HepG2 (cell line): Measurements from ENCODE around the gene HS3ST2. TPM values are rescaled to one million over a fixed set of nuclear protein-coding genes. Genes with fewer than 3 reads are reported as not detected.

Experiments
- ATAC-seq: fragments of 200-7000 bp; cut with Tn5 transposase; 3 replicates; pipeline ENCODE4 v1.9.1; 2020; ENCODE audit warnings: mild to moderate bottlenecking, moderate library complexity
- BruUV-seq: library from RNA; stranded (reverse); fragments of 400-500 nt; replicated peaks from 2 replicates; lab custom pipeline; 2021; lab: Mats Ljungman, UMichigan
- CTCF ChIA-PET: fragments of 300-600 bp; formaldehyde crosslinking; extraction: SDS; loops from one replicate; lab custom pipeline; 2021; ENCODE audit warnings: low total read pairs, inconsistent platforms, low intra/inter-chr PET ratio; lab: Yijun Ruan, JAX
- POLR2A ChIA-PET: fragments of 350-600 bp; sonication (Branson Sonifier 250); formaldehyde crosslinking; loops from one replicate; lab custom pipeline; 2020; ENCODE audit warnings: antibody characterized with exemption, inconsistent platforms; lab: Yijun Ruan, JAX
- DNase-seq: peaks from one replicate; pipeline ENCODE4 v3.0.0-alpha.2; 2015; ENCODE audit warnings: low spot score
- FAIRE-seq: peaks from 3 replicates; lab custom pipeline; 2011; peaks lifted over from hg19 to GRCh38; lab: Jason Lieb, UNC
- H2AFZ ChIP-seq: one replicate; pipeline ENCODE4 v1.6.1; 2011; ENCODE audit warnings: low read length, inconsistent platforms
- H3K27ac ChIP-seq: fragments of 300-600 bp; 3 replicates; pipeline ENCODE4 v1.8.0; 2011; ENCODE audit warnings: mixed run types, mild to moderate bottlenecking, mixed read lengths, low read length, inconsistent platforms; ENCODE audit not compliant: insufficient read depth; ENCODE audit errors: extremely low read length
- H3K27me3 ChIP-seq, 2 experiments: fragments of 200-600 bp in 1 of 2; 2 replicates in 1 of 2; 3 replicates in 1 of 2; pipeline versions ENCODE4 v1.6.0 to v1.8.0; 2011; ENCODE audit warnings: low read length in 2 of 2, mild to moderate bottlenecking in 2 of 2, moderate library complexity in 2 of 2, inconsistent platforms in 1 of 2; ENCODE audit not compliant: insufficient read depth in 2 of 2, control insufficient read depth in 1 of 2
- H3K36me3 ChIP-seq, 2 experiments: fragments of 200-600 bp in 1 of 2; replicated peaks in 1 of 2; 2 replicates in 1 of 2; 3 replicates in 1 of 2; pipeline versions ENCODE4 v1.5.1 to v1.8.0; 2011; ENCODE audit warnings: low read length in 2 of 2, inconsistent platforms in 1 of 2; ENCODE audit not compliant: insufficient read depth in 2 of 2, control insufficient read depth in 1 of 2
- H3K4me1 ChIP-seq: 2 replicates; pipeline ENCODE4 v1.5.1; 2012; ENCODE audit warnings: low read length, inconsistent platforms; ENCODE audit not compliant: insufficient read depth
- H3K4me2 ChIP-seq: 2 replicates; pipeline ENCODE4 v1.6.0; 2011; ENCODE audit warnings: low read depth, low read length, inconsistent platforms
- H3K4me3 ChIP-seq, 3 experiments: fragments of 200-600 bp in 1 of 3; sonication (generic), shearing (Covaris generic) in 1 of 3; replicated peaks in 1 of 3; 2 replicates each; pipeline ENCODE4 v1.5.1; 2011 to 2016; ENCODE audit warnings: low read length in 3 of 3, inconsistent platforms in 2 of 3, low read depth in 2 of 3, mild to moderate bottlenecking in 2 of 3, control low read depth in 1 of 3, mixed read lengths in 1 of 3; ENCODE audit not compliant: insufficient read depth in 1 of 3
- H3K79me2 ChIP-seq: one replicate; pipeline ENCODE4 v1.6.1; 2011; ENCODE audit warnings: low read length, inconsistent platforms; ENCODE audit not compliant: insufficient read depth
- H3K9ac ChIP-seq: 2 replicates; pipeline ENCODE4 v1.6.0; 2011; ENCODE audit warnings: mild to moderate bottlenecking, low read depth, low read length, inconsistent platforms; ENCODE audit not compliant: insufficient read depth
- H3K9me3 ChIP-seq: 2 replicates; pipeline ENCODE4 v1.5.1; 2012; ENCODE audit warnings: mild to moderate bottlenecking, low read length
- H4K20me1 ChIP-seq: 2 replicates; pipeline ENCODE4 v1.6.0; 2011; ENCODE audit warnings: inconsistent platforms, mild to moderate bottlenecking, low read length, moderate library complexity; ENCODE audit not compliant: insufficient read depth
- EEA1 ChIP-seq: sonication (generic); formaldehyde crosslinking; IDR thresholded peaks from 2 replicates; pipeline ENCODE4 v1.5.1; 2020; ENCODE audit warnings: mild to moderate bottlenecking, missing genetic modification reagents, borderline replicate concordance
- MAF1 ChIP-seq: sonication (generic); formaldehyde crosslinking; IDR thresholded peaks from 2 replicates; pipeline ENCODE4 v1.5.0; 2020; ENCODE audit warnings: missing genetic modification reagents, borderline replicate concordance
- ZNF136 ChIP-seq: sonication (generic); formaldehyde crosslinking; IDR thresholded peaks from 2 replicates; pipeline ENCODE4 v1.8.1; 2022; ENCODE audit warnings: low read depth, mild to moderate bottlenecking, moderate library complexity, missing genetic modification reagents
- WGBS: methylation state at CpG from one replicate; pipeline ENCODE4 v1.1.6; 2017; ENCODE audit warnings: low lambda C conversion rate; 5-methylcytosine and 5-hydroxymethylcytosine counted together
- in situ Hi-C: cut with HindIII; loops from 2 replicates; pipeline ENCODE4 v1.10.0; 2017; ENCODE audit warnings: low pct_unique_long_range_greater_than_20kb; ENCODE audit not compliant: extremely low pct_ligation_motif_present
- intact Hi-C: fragments of 100-400 bp; cut with micrococcal nuclease; formaldehyde crosslinking; loops from one replicate; pipeline ENCODE4 v1.10.0; 2022; ENCODE audit not compliant: unreplicated experiment
- polyA plus RNA-seq, 8 experiments: library from polyadenylated mRNA; depleted of rRNA in 3 of 8; stranded (reverse) in 7 of 8; unstranded in 1 of 8; fragments of >200 nt; fragmentation: Illumina TruSeq in 4 of 8; extraction: Trizol in 4 of 8; gene quantifications; 2 replicates each; pipeline versions ENCODE4 v1.2.1 to v1.2.3, GENCODE V29; 2011 to 2016; ENCODE audit warnings: low read depth in 4 of 8, missing spikeins in 1 of 8, mixed read lengths in 1 of 8; ENCODE audit not compliant: insufficient read depth in 1 of 8
- total RNA-seq, 5 experiments: library from RNA; depleted of rRNA; stranded (reverse); fragments of >200 nt; fragmentation: Illumina TruSeq; extraction: Trizol; gene quantifications; 2 replicates each; pipeline ENCODE4 v1.2.3, GENCODE V29; 2016; ENCODE audit warnings: low read depth in 1 of 5
- TF ChIP-seq, protein P1 (sequence below): sonication (generic); formaldehyde crosslinking; IDR thresholded peaks from 2 replicates; pipeline ENCODE4 v1.4.0; 2020; ENCODE audit warnings: missing genetic modification reagents, borderline replicate concordance
- TF ChIP-seq, protein P2 (sequence below): sonication (generic); formaldehyde crosslinking; IDR thresholded peaks from 2 replicates; pipeline ENCODE4 v1.5.0; 2020; ENCODE audit warnings: missing genetic modification reagents

HS3ST2 gene
- total and polyA plus RNA-seq, 2 of the 13 experiments (the other 11 are each of a cell fraction or from before 2014, with no cell fraction given), result not detected

DNA sequence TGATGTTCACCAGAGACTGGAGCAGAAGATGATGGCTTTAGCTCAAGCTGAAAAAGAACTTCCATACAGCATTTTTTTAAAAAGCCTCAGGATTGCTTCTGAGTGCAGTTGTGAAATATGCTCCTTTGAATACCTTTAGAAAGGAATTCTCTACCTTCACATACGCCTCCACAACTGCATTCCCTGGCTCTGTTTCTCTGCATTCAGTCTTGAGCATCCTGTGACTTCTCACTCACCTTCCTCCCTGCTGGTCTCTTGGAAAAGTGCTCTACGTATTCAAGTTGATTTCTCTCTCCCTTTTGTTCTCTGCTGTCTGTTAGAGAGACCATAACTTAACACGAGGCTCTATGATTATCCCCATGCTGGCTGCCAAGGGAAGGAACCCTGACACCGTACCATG, 34.5 kb downstream of the HS3ST2 start:
- TF ChIP-seq EEA1 (CRISPR knock-in tag) (no peak), ZNF136 (CRISPR knock-in tag) (no peak), MAF1 (CRISPR knock-in tag) (no peak)
- TF ChIP-seq, protein P1, sequence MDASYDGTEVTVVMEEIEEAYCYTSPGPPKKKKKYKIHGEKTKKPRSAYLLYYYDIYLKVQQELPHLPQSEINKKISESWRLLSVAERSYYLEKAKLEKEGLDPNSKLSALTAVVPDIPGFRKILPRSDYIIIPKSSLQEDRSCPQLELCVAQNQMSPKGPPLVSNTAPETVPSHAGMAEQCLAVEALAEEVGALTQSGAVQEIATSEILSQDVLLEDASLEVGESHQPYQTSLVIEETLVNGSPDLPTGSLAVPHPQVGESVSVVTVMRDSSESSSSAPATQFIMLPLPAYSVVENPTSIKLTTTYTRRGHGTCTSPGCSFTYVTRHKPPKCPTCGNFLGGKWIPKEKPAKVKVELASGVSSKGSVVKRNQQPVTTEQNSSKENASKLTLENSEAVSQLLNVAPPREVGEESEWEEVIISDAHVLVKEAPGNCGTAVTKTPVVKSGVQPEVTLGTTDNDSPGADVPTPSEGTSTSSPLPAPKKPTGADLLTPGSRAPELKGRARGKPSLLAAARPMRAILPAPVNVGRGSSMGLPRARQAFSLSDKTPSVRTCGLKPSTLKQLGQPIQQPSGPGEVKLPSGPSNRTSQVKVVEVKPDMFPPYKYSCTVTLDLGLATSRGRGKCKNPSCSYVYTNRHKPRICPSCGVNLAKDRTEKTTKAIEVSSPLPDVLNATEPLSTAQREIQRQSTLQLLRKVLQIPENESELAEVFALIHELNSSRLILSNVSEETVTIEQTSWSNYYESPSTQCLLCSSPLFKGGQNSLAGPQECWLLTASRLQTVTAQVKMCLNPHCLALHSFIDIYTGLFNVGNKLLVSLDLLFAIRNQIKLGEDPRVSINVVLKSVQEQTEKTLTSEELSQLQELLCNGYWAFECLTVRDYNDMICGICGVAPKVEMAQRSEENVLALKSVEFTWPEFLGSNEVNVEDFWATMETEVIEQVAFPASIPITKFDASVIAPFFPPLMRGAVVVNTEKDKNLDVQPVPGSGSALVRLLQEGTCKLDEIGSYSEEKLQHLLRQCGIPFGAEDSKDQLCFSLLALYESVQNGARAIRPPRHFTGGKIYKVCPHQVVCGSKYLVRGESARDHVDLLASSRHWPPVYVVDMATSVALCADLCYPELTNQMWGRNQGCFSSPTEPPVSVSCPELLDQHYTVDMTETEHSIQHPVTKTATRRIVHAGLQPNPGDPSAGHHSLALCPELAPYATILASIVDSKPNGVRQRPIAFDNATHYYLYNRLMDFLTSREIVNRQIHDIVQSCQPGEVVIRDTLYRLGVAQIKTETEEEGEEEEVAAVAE (CRISPR knock-in tag), result no peak
- TF ChIP-seq, protein P2, sequence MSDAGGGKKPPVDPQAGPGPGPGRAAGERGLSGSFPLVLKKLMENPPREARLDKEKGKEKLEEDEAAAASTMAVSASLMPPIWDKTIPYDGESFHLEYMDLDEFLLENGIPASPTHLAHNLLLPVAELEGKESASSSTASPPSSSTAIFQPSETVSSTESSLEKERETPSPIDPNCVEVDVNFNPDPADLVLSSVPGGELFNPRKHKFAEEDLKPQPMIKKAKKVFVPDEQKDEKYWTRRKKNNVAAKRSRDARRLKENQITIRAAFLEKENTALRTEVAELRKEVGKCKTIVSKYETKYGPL, result no peak
- Histone ChIP-seq H2AFZ (no peak overlapping the region), H3K79me2 (no peaks in the 10 kb centered on the region), H4K20me1 (no peaks in the 10 kb centered on the region), H3K9ac (no peak overlapping the region), H3K4me1 (no peaks in the 10 kb centered on the region), H3K27ac (no peak overlapping the region), H3K9me3 (no peaks in the 10 kb centered on the region), H3K4me2 (no peak overlapping the region), H3K27me3 (peaks cover 1 to 41% of the 10 kb centered on the region in 2 experiments; a peak in 4 of 5 replicates), H3K36me3 (no peaks in the 10 kb centered on the region), H3K4me3 (no peak overlapping the region)
- intact Hi-C loops, result no loop called here
- in situ Hi-C loops, result no loop called here
- FAIRE-seq (no peak), DNase-seq (no peak), ATAC-seq (no peak)
- ChIA-PET POLR2A (no interaction called here), CTCF (no interaction called here)
- WGBS, result 3% methylated on average over 4 of the region's 4 CpGs
- no TSS peak for BruUV-seq
